IMR-90 (cell line): Measurements from ENCODE around the gene POLR3GL. TPM values are rescaled to one million over a fixed set of nuclear protein-coding genes. Genes with fewer than 3 reads are reported as not detected.
"Not testable (repeated sequence)": the region's sequence is repeated elsewhere in the genome, so short reads cannot be mapped to it uniquely, and the experiment has no call there.

ENCODE experiments used
- ATAC-seq: fragments of 200-7000 bp; cut with Tn5 transposase; 2 replicates; pipeline ENCODE4 v1.9.1; 2020; ENCODE audit warnings: low read depth, mild to moderate bottlenecking, moderate library complexity
- BruUV-seq: library from RNA; stranded (reverse); fragments of 400-500 nt; replicated peaks from 2 replicates; lab custom pipeline; 2021; lab: Mats Ljungman, UMichigan
- CTCF ChIA-PET: fragments of 300-600 bp; formaldehyde crosslinking; extraction: SDS; loops from one replicate; lab custom pipeline; 2021; ENCODE audit warnings: antibody characterized with exemption; lab: Yijun Ruan, JAX
- POLR2A ChIA-PET: fragments of 300-600 bp; sonication (Branson Sonifier 250); formaldehyde crosslinking; loops from one replicate; lab custom pipeline; 2022; ENCODE audit warnings: antibody characterized with exemption; ENCODE audit not compliant: unreplicated experiment; lab: Charles Lee
- DNase-seq: peaks from one replicate; pipeline ENCODE4 v3.0.0; 2013
- H2AFZ ChIP-seq: replicated peaks from 2 replicates; pipeline ENCODE3; 2013; ENCODE audit warnings: low read length, mild to moderate bottlenecking; ENCODE audit not compliant: poor library complexity
- H2AK5ac ChIP-seq: 2 replicates; pipeline ENCODE4 v1.6.1; 2013; ENCODE audit warnings: low read depth, low read length, inconsistent platforms
- H2AK9ac ChIP-seq: replicated peaks from 2 replicates; pipeline ENCODE3; 2013; ENCODE audit warnings: mild to moderate bottlenecking, low read depth, low read length, moderate library complexity; ENCODE audit not compliant: poor library complexity
- H2BK120ac ChIP-seq: 2 replicates; pipeline ENCODE4 v1.6.1; 2013; ENCODE audit warnings: low read depth, low read length, inconsistent platforms
- H2BK15ac ChIP-seq: 3 replicates; pipeline ENCODE4 v1.6.1; 2013; ENCODE audit warnings: low read depth, low read length, inconsistent platforms
- H2BK20ac ChIP-seq: 2 replicates; pipeline ENCODE4 v1.6.1; 2013; ENCODE audit warnings: low read depth, mild to moderate bottlenecking, inconsistent platforms, low read length, moderate library complexity
- H2BK5ac ChIP-seq: 2 replicates; pipeline ENCODE4 v1.6.1; 2013; ENCODE audit warnings: mild to moderate bottlenecking, low read depth, low read length, inconsistent platforms; ENCODE audit not compliant: poor library complexity, severe bottlenecking
- H3K14ac ChIP-seq: replicated peaks from 2 replicates; pipeline ENCODE4 v1.6.1; 2013; ENCODE audit warnings: low read depth, low read length, inconsistent platforms
- H3K18ac ChIP-seq: 2 replicates; pipeline ENCODE4 v1.6.1; 2013; ENCODE audit warnings: low read depth, low read length, control low read depth
- H3K23ac ChIP-seq: 2 replicates; pipeline ENCODE4 v1.6.1; 2013; ENCODE audit warnings: low read depth, low read length, inconsistent platforms
- H3K27ac ChIP-seq: 2 replicates; pipeline ENCODE4 v1.5.1; 2013; ENCODE audit warnings: mild to moderate bottlenecking, control low read depth, low read length; ENCODE audit not compliant: insufficient read depth
- H3K27me3 ChIP-seq: 2 replicates; pipeline ENCODE4 v1.6.1; 2013; ENCODE audit warnings: low read length; ENCODE audit not compliant: control insufficient read depth, insufficient read depth
- H3K36me3 ChIP-seq: 2 replicates; pipeline ENCODE4 v1.6.1; 2013; ENCODE audit warnings: low read length, mixed read lengths; ENCODE audit not compliant: control insufficient read depth, insufficient read depth
- H3K4ac ChIP-seq: 2 replicates; pipeline ENCODE4 v1.6.1; 2013; ENCODE audit warnings: low read depth, low read length, inconsistent platforms
- H3K4me1 ChIP-seq: 2 replicates; pipeline ENCODE4 v1.6.1; 2013; ENCODE audit warnings: low read length, mixed read lengths; ENCODE audit not compliant: control insufficient read depth, insufficient read depth
- H3K4me2 ChIP-seq: 2 replicates; pipeline ENCODE4 v1.6.1; 2013; ENCODE audit warnings: low read depth, mild to moderate bottlenecking, control low read depth, low read length, moderate library complexity
- H3K4me3 ChIP-seq: 2 replicates; pipeline ENCODE4 v1.5.1; 2013; ENCODE audit warnings: low read depth, mild to moderate bottlenecking, control low read depth, low read length, moderate library complexity; ENCODE audit not compliant: insufficient read depth
- H3K56ac ChIP-seq: 2 replicates; pipeline ENCODE4 v1.6.1; 2013; ENCODE audit warnings: low read length, inconsistent platforms; ENCODE audit not compliant: insufficient read depth; ENCODE audit errors: extremely low read depth
- H3K79me1 ChIP-seq, 2 experiments: 2 replicates each; pipeline ENCODE4 v1.6.1; 2013; ENCODE audit warnings: low read length in 2 of 2, inconsistent platforms in 1 of 2, low read depth in 1 of 2
- H3K9ac ChIP-seq: 2 replicates; pipeline ENCODE4 v1.6.1; 2013; ENCODE audit warnings: low read depth, low read length, control low read depth
- H3K9me1 ChIP-seq: 2 replicates; pipeline ENCODE4 v1.6.1; 2013; ENCODE audit warnings: low read length, inconsistent platforms; ENCODE audit not compliant: insufficient read depth
- H3K9me3 ChIP-seq: 2 replicates; pipeline ENCODE4 v1.6.1; 2013; ENCODE audit warnings: low read length; ENCODE audit not compliant: control insufficient read depth, insufficient read depth
- H4K20me1 ChIP-seq: 2 replicates; pipeline ENCODE4 v1.6.1; 2013; ENCODE audit warnings: low read length, inconsistent platforms; ENCODE audit not compliant: insufficient read depth
- H4K5ac ChIP-seq: 2 replicates; pipeline ENCODE4 v1.6.1; 2013; ENCODE audit warnings: mild to moderate bottlenecking, low read depth, low read length, control low read depth
- H4K8ac ChIP-seq, 2 experiments: 2 replicates each; pipeline ENCODE4 v1.6.1; 2013; ENCODE audit warnings: low read depth in 2 of 2, low read length in 2 of 2, control low read depth in 1 of 2, inconsistent platforms in 1 of 2
- H4K91ac ChIP-seq: 2 replicates; pipeline ENCODE4 v1.6.1; 2013; ENCODE audit warnings: low read depth, low read length, inconsistent platforms; ENCODE audit not compliant: insufficient read depth
- WGBS, 2 experiments: methylation state at CpG; one replicate each; pipeline versions ENCODE4 v1.1.5 to v1.1.7; 2013; ENCODE audit warnings: missing lambda C conversion rate in 2 of 2; ENCODE audit not compliant: insufficient read length in 1 of 2; ENCODE audit errors: extremely low coverage in 2 of 2; 5-methylcytosine and 5-hydroxymethylcytosine counted together
- dilution Hi-C: fragments of 300-500 bp; cut with HindIII; formaldehyde crosslinking; loops from one replicate; pipeline ENCODE4 v1.14.3; 2018; ENCODE audit warnings: low sequenced_read_pairs; ENCODE audit not compliant: unreplicated experiment
- in situ Hi-C: fragments of 300-500 bp; cut with MboI; formaldehyde crosslinking; loops from 3 replicates; pipeline ENCODE4 v1.14.3; 2019; ENCODE audit warnings: low sequenced_read_pairs, inconsistent platforms, mixed read lengths
- intact Hi-C: fragments of 100-400 bp; cut with micrococcal nuclease; formaldehyde crosslinking; loops from 2 replicates; pipeline ENCODE4 v1.10.0; 2022
- polyA plus RNA-seq, 3 experiments: library from polyadenylated mRNA; depleted of rRNA; stranded (reverse); fragments of >200 nt; gene quantifications; 2 replicates each; pipeline ENCODE4 v1.2.3, GENCODE V29; 2012; ENCODE audit warnings: low replicate concordance in 1 of 3
- total RNA-seq: library from RNA; depleted of rRNA; stranded (reverse); fragments of >200 nt; gene quantifications from 2 replicates; pipeline ENCODE4 v1.2.3, GENCODE V29; 2012; rRNA removed

Gene POLR3GL
- total and polyA plus RNA-seq, 2 of the 4 experiments (the other 2 are of a cell fraction) = 7.9 to 16.3 TPM

DNA sequence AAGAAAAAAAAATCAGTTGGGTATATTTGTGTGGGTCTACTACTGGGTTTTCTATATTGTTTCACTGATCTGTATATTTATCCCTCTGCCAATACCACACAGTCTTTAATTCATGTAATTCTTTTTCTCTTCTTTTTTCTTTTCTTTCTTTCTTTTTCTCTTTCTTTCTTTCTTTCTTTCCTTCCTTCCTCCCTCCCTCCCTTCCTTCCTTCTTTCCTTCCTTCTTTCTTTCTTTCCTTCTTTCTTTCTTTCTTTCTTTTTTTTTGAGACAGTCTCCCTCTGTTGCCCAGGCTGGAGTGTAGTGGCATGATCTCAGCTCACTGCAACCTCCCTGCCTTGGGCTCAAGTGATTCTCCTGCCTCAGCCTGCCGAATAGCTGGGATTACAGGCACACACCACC lies 62.2 kb downstream of the POLR3GL start:
- H3K4me1 ChIP-seq, H3K9me3 ChIP-seq, H3K36me3 ChIP-seq, H3K4me2 ChIP-seq, in situ Hi-C loops, H3K4me3 ChIP-seq, H4K20me1 ChIP-seq, H2BK120ac ChIP-seq, H4K91ac ChIP-seq, CTCF ChIA-PET, H3K27ac ChIP-seq, H3K14ac ChIP-seq, H3K4ac ChIP-seq, H3K9me1 ChIP-seq, H4K5ac ChIP-seq, DNase-seq, H4K8ac ChIP-seq, H2AK5ac ChIP-seq, H3K9ac ChIP-seq, BruUV-seq, H2AK9ac ChIP-seq, H3K18ac ChIP-seq, POLR2A ChIA-PET, H3K23ac ChIP-seq, H2BK20ac ChIP-seq, H2AFZ ChIP-seq, H2BK5ac ChIP-seq, H3K79me1 ChIP-seq, H2BK15ac ChIP-seq, dilution Hi-C loops, H3K56ac ChIP-seq, intact Hi-C loops, ATAC-seq: not testable (repeated sequence)
- H3K27me3 ChIP-seq = peaks cover 10% of the 10 kb centered on the region
- WGBS, 2 experiments = no CpG with 5 or more reads among the region's 1 CpG

Other genes starting within 250 kb of the POLR3GL start
- not detected in 2 replicates for gene CD160, start 245.2 kb upstream of the POLR3GL start, total RNA-seq
- not detected in 2 replicates for gene CD160, start 245.2 kb upstream of the POLR3GL start, polyA plus RNA-seq (2012; rRNA removed)
- 22.5 and 22.9 TPM in 2 replicates for gene RNF115, start 140.6 kb upstream of the POLR3GL start, total RNA-seq
- 11.5 and 13.5 TPM in 2 replicates for gene RNF115, start 140.6 kb upstream of the POLR3GL start, polyA plus RNA-seq (2012; rRNA removed)
- 69.4 and 94.1 TPM in 2 replicates for gene POLR3C, start 140.5 kb upstream of the POLR3GL start, total RNA-seq
- gene POLR3C, start 140.5 kb upstream of the POLR3GL start, polyA plus RNA-seq (2012; rRNA removed) = 47.0 and 49.4 TPM in 2 replicates
- 2.3 and 2.8 TPM in 2 replicates for gene NUDT17, start 119.1 kb upstream of the POLR3GL start, total RNA-seq
- gene NUDT17, start 119.1 kb upstream of the POLR3GL start, polyA plus RNA-seq (2012; rRNA removed) = 1.6 and 2.8 TPM in 2 replicates
- 10.8 and 11.1 TPM in 2 replicates for gene PIAS3, start 105.6 kb upstream of the POLR3GL start, total RNA-seq
- 52.9 and 53.7 TPM in 2 replicates for gene PIAS3, start 105.6 kb upstream of the POLR3GL start, polyA plus RNA-seq (2012; rRNA removed)
- gene ANKRD35, start 78.8 kb upstream of the POLR3GL start, total RNA-seq = 0.90 and 1.1 TPM in 2 replicates
- 2.4 TPM in 2 replicates for gene ANKRD35, start 78.8 kb upstream of the POLR3GL start, polyA plus RNA-seq (2012; rRNA removed)
- 0.83 and 0.90 TPM in 2 replicates for gene ITGA10, start 54.6 kb upstream of the POLR3GL start, total RNA-seq
- gene ITGA10, start 54.6 kb upstream of the POLR3GL start, polyA plus RNA-seq (2012; rRNA removed) = 1.3 TPM in 2 replicates
- gene PEX11B, start 46.0 kb upstream of the POLR3GL start, total RNA-seq = 15.4 and 19.7 TPM in 2 replicates
- 22.5 and 24.3 TPM in 2 replicates for gene PEX11B, start 46.0 kb upstream of the POLR3GL start, polyA plus RNA-seq (2012; rRNA removed)
- 94.1 and 228 TPM in 2 replicates for gene RBM8A, start 37.2 kb upstream of the POLR3GL start, total RNA-seq
- 203 and 251 TPM in 2 replicates for gene RBM8A, start 37.2 kb upstream of the POLR3GL start, polyA plus RNA-seq (2012; rRNA removed)
- gene LIX1L, start 6.7 kb upstream of the POLR3GL start, total RNA-seq = 14.7 and 18.3 TPM in 2 replicates
- 26.9 and 28.8 TPM in 2 replicates for gene LIX1L, start 6.7 kb upstream of the POLR3GL start, polyA plus RNA-seq (2012; rRNA removed)
- 0.56 and 0.90 TPM in 2 replicates for gene ANKRD34A, start 115 bp upstream of the POLR3GL start, total RNA-seq
- 1.9 and 2.3 TPM in 2 replicates for gene ANKRD34A, start 115 bp upstream of the POLR3GL start, polyA plus RNA-seq (2012; rRNA removed)
- 60.0 and 77.2 TPM in 2 replicates for gene TXNIP, start 31.9 kb downstream of the POLR3GL start, total RNA-seq
- gene TXNIP, start 31.9 kb downstream of the POLR3GL start, polyA plus RNA-seq (2012; rRNA removed) = 21.8 and 36.4 TPM in 2 replicates
- gene HJV, start 57.0 kb downstream of the POLR3GL start, total RNA-seq = not detected in 2 replicates
- gene HJV, start 57.0 kb downstream of the POLR3GL start, polyA plus RNA-seq (2012; rRNA removed) = not detected in 2 replicates
- gene NBPF10, start 180.1 kb downstream of the POLR3GL start, total RNA-seq = 1.1 and 1.4 TPM in 2 replicates
- gene NBPF10, start 180.1 kb downstream of the POLR3GL start, polyA plus RNA-seq (2012; rRNA removed) = 0.86 and 0.91 TPM in 2 replicates